Panc1 (cell line): ENCODE measurements around the gene FOSL2.

ENCODE experiments used
- CTCF ChIP-seq: fragments of 450-650 bp; IDR thresholded peaks from 2 replicates; pipeline ENCODE4 v1.5.1; 2017; ENCODE audit warnings: mild to moderate bottlenecking
- POLR2AphosphoS5 ChIP-seq: IDR thresholded peaks from 2 replicates; pipeline ENCODE4 v1.6.1; 2012; ENCODE audit warnings: mild to moderate bottlenecking, low read depth, low read length, moderate library complexity
- REST ChIP-seq, 2 experiments: IDR thresholded peaks; 2 replicates each; pipeline ENCODE4 v1.6.1; 2011 to 2012; ENCODE audit warnings: low read depth in 2 of 2, control low read depth in 1 of 2, low read length in 1 of 2, mild to moderate bottlenecking in 1 of 2, moderate library complexity in 1 of 2; ENCODE audit not compliant: insufficient read depth in 1 of 2
- SIN3A ChIP-seq: IDR thresholded peaks from 2 replicates; pipeline ENCODE4 v1.6.1; 2012; ENCODE audit warnings: low read depth, mild to moderate bottlenecking, low read length, moderate library complexity, borderline replicate concordance; ENCODE audit not compliant: insufficient read depth

- TF ChIP-seq CTCF (no peak), POLR2AphosphoS5 (no peak), REST (IDR thresholded peaks at IDR 0.05; ENCODE audit: insufficient read depth in 1 of 2, low read depth in 2 of 2, low read length in 1 of 2) (no peak), SIN3A (no peak)
These were observed 8.3 kb downstream of the FOSL2 start for GRCh38 chr2:28400921-28401320.
